Caco-2 (cell line): ENCODE results near the gene GRIK4. TPM values are rescaled to one million over a fixed set of nuclear protein-coding genes. Genes with fewer than 3 reads are reported as not detected.

Experiments
- BruUV-seq: library from RNA; stranded (reverse); fragments of 400-500 nt; replicated peaks from 2 replicates; lab custom pipeline; 2021; lab: Mats Ljungman, UMichigan
- CTCF ChIA-PET: fragments of 300-600 bp; sonication (Branson Sonifier 250); formaldehyde crosslinking; loops from one replicate; lab custom pipeline; 2022; ENCODE audit warnings: antibody characterized with exemption; lab: Charles Lee
- POLR2A ChIA-PET: fragments of 300-600 bp; sonication (Branson Sonifier 250); formaldehyde crosslinking; loops from one replicate; lab custom pipeline; 2022; ENCODE audit warnings: antibody characterized with exemption; lab: Charles Lee
- DNase-seq, 2 experiments: peaks; one replicate each; pipeline versions ENCODE4 v3.0.0 to v3.0.0-alpha.2; 2020 to 2022
- H3K27me3 ChIP-seq: replicated peaks from 2 replicates; pipeline ENCODE4 v1.6.0; 2011; ENCODE audit warnings: low read length; ENCODE audit not compliant: control insufficient read depth, insufficient read depth
- H3K36me3 ChIP-seq: 2 replicates; pipeline ENCODE4 v1.5.1; 2011; ENCODE audit warnings: low read length; ENCODE audit not compliant: control insufficient read depth, insufficient read depth
- H3K4me1 ChIP-seq: fragments of 250-450 bp; sonication (Bioruptor Pico); 2 replicates; pipeline ENCODE4 v1.5.1; 2020; ENCODE audit warnings: mild to moderate bottlenecking
- H3K4me3 ChIP-seq: 2 replicates; pipeline ENCODE4 v1.5.1; 2011; ENCODE audit warnings: low read depth, mild to moderate bottlenecking, control low read depth, low read length
- H3K9me3 ChIP-seq: fragments of 250-450 bp; sonication (Bioruptor Pico); 2 replicates; pipeline ENCODE4 v1.5.1; 2020; ENCODE audit warnings: mild to moderate bottlenecking, moderate library complexity
- H3K27ac Mint-ChIP-seq: one replicate; pipeline ENCODE4 v1.8.0; 2022; ENCODE audit warnings: mixed read lengths; ENCODE audit not compliant: unreplicated experiment
- H3K27me3 Mint-ChIP-seq: one replicate; pipeline ENCODE4 v1.8.0; 2022; ENCODE audit warnings: mixed read lengths; ENCODE audit not compliant: insufficient read depth, unreplicated experiment
- H3K36me3 Mint-ChIP-seq: one replicate; pipeline ENCODE4 v1.8.0; 2022; ENCODE audit warnings: mild to moderate bottlenecking, mixed read lengths; ENCODE audit not compliant: insufficient read depth, unreplicated experiment
- H3K4me1 Mint-ChIP-seq: one replicate; pipeline ENCODE4 v1.8.0; 2022; ENCODE audit warnings: low read depth, mixed read lengths; ENCODE audit not compliant: unreplicated experiment
- H3K4me3 Mint-ChIP-seq: one replicate; pipeline ENCODE4 v1.8.0; 2022; ENCODE audit warnings: mild to moderate bottlenecking, moderate library complexity, mixed read lengths; ENCODE audit not compliant: unreplicated experiment
- H3K9me3 Mint-ChIP-seq: one replicate; pipeline ENCODE4 v1.8.0; 2022; ENCODE audit warnings: mixed read lengths; ENCODE audit not compliant: unreplicated experiment
- intact Hi-C: fragments of 100-400 bp; cut with micrococcal nuclease; formaldehyde crosslinking; loops from one replicate; pipeline ENCODE4 v1.10.0; 2022; ENCODE audit not compliant: unreplicated experiment
- total RNA-seq: library from RNA; stranded (reverse); gene quantifications from 2 replicates; pipeline ENCODE4 v1.2.3, GENCODE V29; 2022
- TF ChIP-seq, protein P1 (sequence below), 2 experiments: fragments of 200-600 bp in 1 of 2; IDR thresholded peaks; 1 replicate in 1 of 2; 2 replicates in 1 of 2; pipeline versions ENCODE4 v1.5.1 to v1.8.0; 2011 to 2022; ENCODE audit warnings: antibody characterized with exemption in 1 of 2, control low read depth in 1 of 2, inconsistent platforms in 1 of 2, low read depth in 1 of 2, low read length in 1 of 2, mild to moderate bottlenecking in 1 of 2, moderate library complexity in 1 of 2; ENCODE audit not compliant: insufficient read depth in 1 of 2, severe bottlenecking in 1 of 2, unreplicated experiment in 1 of 2

GRIK4 gene
- total RNA-seq, 1 experiment from 2014 or later = 2.0 TPM

DNA sequence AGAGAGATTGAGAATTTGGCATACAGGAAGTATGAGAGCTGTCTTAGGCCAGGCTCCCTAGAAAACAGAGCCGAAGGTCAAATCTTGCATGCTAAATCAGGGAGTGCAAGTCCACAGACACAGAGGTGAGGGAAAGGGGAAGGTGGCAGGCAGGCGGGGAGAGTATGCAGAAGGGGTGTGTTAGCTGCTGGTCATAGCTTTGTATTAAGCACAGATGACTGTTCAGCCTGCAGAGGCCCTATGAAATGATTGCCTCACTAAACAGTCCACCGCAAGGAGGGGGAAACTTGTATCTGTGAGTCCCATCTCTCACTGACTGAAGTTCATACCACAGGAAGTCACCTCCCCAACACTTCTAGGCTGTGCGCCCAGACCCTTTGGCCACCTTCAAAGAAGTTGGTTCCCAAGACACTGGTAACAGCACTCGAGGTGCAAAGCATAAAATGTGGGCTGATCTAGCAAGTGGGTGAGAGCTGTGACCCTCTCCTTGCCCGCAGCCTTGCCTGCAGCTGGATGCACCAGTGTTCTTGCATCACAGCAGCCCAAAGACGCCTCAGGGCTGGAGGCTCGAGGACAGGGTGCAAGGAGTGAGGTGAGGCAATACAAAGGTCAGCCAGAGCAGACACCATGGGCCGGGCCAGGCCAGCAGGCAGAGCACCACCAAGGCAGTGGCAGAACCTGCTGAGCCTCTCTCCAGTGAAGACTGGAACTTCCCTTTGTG, 397.1 kb downstream of the GRIK4 start:
- no peak for DNase-seq
- POLR2A ChIA-PET = no interaction called here
- Mint-ChIP-seq H3K9me3 (peaks cover 9% of the 10 kb centered on the region), H3K36me3 (no peaks in the 10 kb centered on the region), H3K27me3 (peaks cover 14% of the 10 kb centered on the region), H3K4me3 (no peak overlapping the region), H3K27ac (no peak overlapping the region), H3K4me1 (no peaks in the 10 kb centered on the region)
- CTCF ChIA-PET = interaction anchor here (1.0 kb wide), 1 partner anchor 224 kb away, joined by 3 read pairs; no protein-coding TSS in a partner anchor
- no TSS peak for BruUV-seq
- no peak overlapping the region for H3K4me3 ChIP-seq
- intact Hi-C loops = no loop called here
- H3K9me3 ChIP-seq = no peaks in the 10 kb centered on the region
- H3K27me3 ChIP-seq = no peaks in the 10 kb centered on the region
- no peaks in the 10 kb centered on the region for H3K36me3 ChIP-seq
- peaks cover 4% of the 10 kb centered on the region; the same call in 1 of the 2 replicates for H3K4me1 ChIP-seq
- TF ChIP-seq, protein P1, sequence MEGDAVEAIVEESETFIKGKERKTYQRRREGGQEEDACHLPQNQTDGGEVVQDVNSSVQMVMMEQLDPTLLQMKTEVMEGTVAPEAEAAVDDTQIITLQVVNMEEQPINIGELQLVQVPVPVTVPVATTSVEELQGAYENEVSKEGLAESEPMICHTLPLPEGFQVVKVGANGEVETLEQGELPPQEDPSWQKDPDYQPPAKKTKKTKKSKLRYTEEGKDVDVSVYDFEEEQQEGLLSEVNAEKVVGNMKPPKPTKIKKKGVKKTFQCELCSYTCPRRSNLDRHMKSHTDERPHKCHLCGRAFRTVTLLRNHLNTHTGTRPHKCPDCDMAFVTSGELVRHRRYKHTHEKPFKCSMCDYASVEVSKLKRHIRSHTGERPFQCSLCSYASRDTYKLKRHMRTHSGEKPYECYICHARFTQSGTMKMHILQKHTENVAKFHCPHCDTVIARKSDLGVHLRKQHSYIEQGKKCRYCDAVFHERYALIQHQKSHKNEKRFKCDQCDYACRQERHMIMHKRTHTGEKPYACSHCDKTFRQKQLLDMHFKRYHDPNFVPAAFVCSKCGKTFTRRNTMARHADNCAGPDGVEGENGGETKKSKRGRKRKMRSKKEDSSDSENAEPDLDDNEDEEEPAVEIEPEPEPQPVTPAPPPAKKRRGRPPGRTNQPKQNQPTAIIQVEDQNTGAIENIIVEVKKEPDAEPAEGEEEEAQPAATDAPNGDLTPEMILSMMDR (IDR thresholded peaks at IDR 0.05; ENCODE audit: insufficient read depth in 1 of 2, low read depth in 1 of 2, low read length in 1 of 2, severe bottlenecking in 1 of 2, unreplicated experiment in 1 of 2) = no peak

DNA sequence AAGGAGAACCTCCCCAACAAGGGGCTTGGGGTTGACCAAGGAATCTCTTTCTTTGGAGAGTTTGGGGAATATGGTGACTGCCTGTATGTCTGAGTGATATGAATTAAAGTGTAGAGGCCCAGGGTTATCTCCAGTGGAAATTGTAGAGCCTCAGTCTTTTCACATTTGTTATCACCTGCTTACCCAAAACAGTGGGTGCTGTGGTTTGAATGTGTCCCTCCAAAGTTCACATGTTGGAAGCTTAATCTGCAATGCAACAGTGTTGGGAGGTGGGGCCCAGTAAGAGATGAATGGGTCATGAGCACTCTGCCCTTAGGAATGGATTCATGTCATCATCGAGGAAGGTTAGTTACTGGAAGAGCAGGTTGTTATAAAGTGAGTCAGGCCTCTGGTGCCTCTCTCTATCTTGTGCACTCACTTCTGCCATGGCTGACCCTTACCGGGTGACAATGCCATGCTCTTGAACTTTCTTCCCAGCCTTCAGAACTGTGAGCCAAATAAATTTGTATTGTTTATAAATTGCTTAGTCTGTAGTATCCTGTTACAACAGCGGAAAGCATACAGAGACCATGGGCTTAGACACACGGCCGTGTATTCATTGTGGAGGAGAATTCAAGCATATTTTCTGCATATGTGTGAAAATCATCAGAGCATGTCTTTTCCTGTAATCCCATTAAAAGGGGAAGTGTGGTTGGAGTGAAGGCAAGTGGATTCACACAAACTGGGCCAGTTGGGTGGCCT, 398.3 kb downstream of the GRIK4 start:
- Mint-ChIP-seq H3K27me3 (peaks cover 20% of the 10 kb centered on the region), H3K27ac (no peak overlapping the region), H3K4me3 (no peak overlapping the region), H3K9me3 (peaks cover 9% of the 10 kb centered on the region), H3K4me1 (peaks cover 6% of the 10 kb centered on the region), H3K36me3 (no peaks in the 10 kb centered on the region)
- no TSS peak for BruUV-seq
- intact Hi-C loops = no loop called here
- Histone ChIP-seq H3K4me3 (no peak overlapping the region), H3K4me1 (peaks cover 4% of the 10 kb centered on the region; the same call in 1 of the 2 replicates), H3K36me3 (no peaks in the 10 kb centered on the region), H3K27me3 (no peaks in the 10 kb centered on the region), H3K9me3 (no peaks in the 10 kb centered on the region)
- ChIA-PET CTCF (no interaction called here), POLR2A (no interaction called here)
- TF ChIP-seq, protein P1 (IDR thresholded peaks at IDR 0.05; ENCODE audit: insufficient read depth in 1 of 2, low read depth in 1 of 2, low read length in 1 of 2, severe bottlenecking in 1 of 2, unreplicated experiment in 1 of 2) = no peak
- no peak for DNase-seq

DNA sequence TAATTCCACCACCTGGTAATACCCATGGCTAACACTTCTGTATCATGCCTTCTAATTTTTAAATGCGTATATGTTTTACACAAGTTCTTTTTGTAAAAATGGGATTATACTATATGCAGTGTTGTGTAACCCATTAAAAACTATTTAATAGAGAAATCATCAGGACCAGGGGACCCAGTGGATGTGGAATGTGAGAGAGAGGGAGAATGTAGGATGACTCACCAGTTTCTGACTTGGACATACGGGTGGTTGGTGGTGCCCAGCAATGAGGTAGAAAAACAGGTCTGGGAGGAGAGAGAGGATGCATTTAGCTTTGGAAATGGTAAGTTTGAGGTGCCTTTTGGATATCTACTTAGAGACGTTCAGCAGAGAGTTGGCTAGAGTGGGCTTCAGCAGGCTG, 400.4 kb downstream of the GRIK4 start:
- no peaks in the 10 kb centered on the region for H3K36me3 Mint-ChIP-seq
- TF ChIP-seq, protein P1 (IDR thresholded peaks at IDR 0.05; ENCODE audit: insufficient read depth in 1 of 2, low read depth in 1 of 2, low read length in 1 of 2, severe bottlenecking in 1 of 2, unreplicated experiment in 1 of 2) = no peak
- Histone ChIP-seq H3K4me1 (peaks cover 4% of the 10 kb centered on the region; the same call in 1 of the 2 replicates), H3K36me3 (no peaks in the 10 kb centered on the region), H3K27me3 (0 out of 2 replicates have a peak, but pooled peaks cover 3% of the 10 kb centered on the region), H3K9me3 (no peaks in the 10 kb centered on the region), H3K4me3 (no peak overlapping the region)
- peaks cover 9% of the 10 kb centered on the region for H3K9me3 Mint-ChIP-seq
- DNase-seq = no peak
- CTCF ChIA-PET = interaction anchor here (0.8 to 1.9 kb wide), 3 partner anchors 23 to 227 kb away, joined by 3 to 4 read pairs (median 4); no protein-coding TSS in a partner anchor
- intact Hi-C loops = loop anchor here (1.0 kb wide), 3 partner anchors 17 to 200 kb away; no protein-coding TSS in a partner anchor
- POLR2A ChIA-PET = no interaction called here
- H3K4me3 Mint-ChIP-seq = no peak overlapping the region
- H3K4me1 Mint-ChIP-seq = peaks cover 6% of the 10 kb centered on the region
- no TSS peak for BruUV-seq
- H3K27me3 Mint-ChIP-seq = peaks cover 23% of the 10 kb centered on the region
- H3K27ac Mint-ChIP-seq = no peak overlapping the region
